ENCODE measurements around the gene FASTKD3. TPM values are rescaled to one million over a fixed set of nuclear protein-coding genes. Genes with fewer than 3 reads are reported as not detected.

FASTKD3 gene
- total RNA-seq, 1 donor from 2014 or later, result 11.1 TPM

- H3K4me3 Mint-ChIP-seq (ENCODE audit: low read depth), result no peak overlapping the region
- H3K27me3 Mint-ChIP-seq, result no peaks in the 10 kb centered on the region
- H3K36me3 Mint-ChIP-seq (ENCODE audit: insufficient read depth), result peaks cover 55% of the 10 kb centered on the region
Observed at GRCh38 chr5:7902201-7902600, 33.4 kb upstream of the FASTKD3 start.

GRCh38 chr5:7897014-7897600 is 28.3 kb upstream of the FASTKD3 start:
- no peaks in the 10 kb centered on the region for H3K4me1 Mint-ChIP-seq (ENCODE audit: low read depth)
- no peaks in the 10 kb centered on the region for H3K9me3 Mint-ChIP-seq (ENCODE audit: low read depth)
- no peak overlapping the region for H3K4me3 Mint-ChIP-seq (ENCODE audit: low read depth)
- peak; percentile 52 for TF ChIP-seq CTCF (IDR thresholded peaks at IDR 0.05; ENCODE audit: unreplicated experiment)
- no peaks in the 10 kb centered on the region for H3K27me3 Mint-ChIP-seq
- no peak for DNase-seq (ENCODE audit: low spot score, unreplicated experiment)
- H3K36me3 Mint-ChIP-seq (ENCODE audit: insufficient read depth), result peaks cover 49% of the 10 kb centered on the region
- no peak overlapping the region for H3K27ac Mint-ChIP-seq

More at GRCh38 chr5:7902201-7902600, 33.4 kb upstream of the FASTKD3 start:
- Mint-ChIP-seq H3K9me3 (ENCODE audit: low read depth) (peaks cover 4% of the 10 kb centered on the region), H3K27ac (no peak overlapping the region), H3K4me1 (ENCODE audit: low read depth) (no peaks in the 10 kb centered on the region)
- no peak for DNase-seq (ENCODE audit: low spot score, unreplicated experiment)
- no peak for TF ChIP-seq CTCF (IDR thresholded peaks at IDR 0.05; ENCODE audit: unreplicated experiment)

- no peak for TF ChIP-seq CTCF (IDR thresholded peaks at IDR 0.05; ENCODE audit: unreplicated experiment)
- peaks cover 53% of the 10 kb centered on the region for H3K36me3 Mint-ChIP-seq (ENCODE audit: insufficient read depth)
Observed at GRCh38 chr5:7894860-7895259, 26.0 kb upstream of the FASTKD3 start.

GRCh38 chr5:7894439-7894838 is 25.6 kb upstream of the FASTKD3 start:
- no peaks in the 10 kb centered on the region for H3K9me3 Mint-ChIP-seq (ENCODE audit: low read depth)
- H3K27me3 Mint-ChIP-seq, result no peaks in the 10 kb centered on the region
- peaks cover 50% of the 10 kb centered on the region for H3K36me3 Mint-ChIP-seq (ENCODE audit: insufficient read depth)
- no peaks in the 10 kb centered on the region for H3K4me1 Mint-ChIP-seq (ENCODE audit: low read depth)
- no peak for TF ChIP-seq CTCF (IDR thresholded peaks at IDR 0.05; ENCODE audit: unreplicated experiment)
- no peak overlapping the region for H3K4me3 Mint-ChIP-seq (ENCODE audit: low read depth)
- DNase-seq (ENCODE audit: low spot score, unreplicated experiment), result no peak
- H3K27ac Mint-ChIP-seq, result peak overlapping the region; percentile 7

More at GRCh38 chr5:7894860-7895259, 26.0 kb upstream of the FASTKD3 start:
- peak overlapping the region; percentile 7 for H3K27ac Mint-ChIP-seq
- no peaks in the 10 kb centered on the region for H3K4me1 Mint-ChIP-seq (ENCODE audit: low read depth)
- H3K4me3 Mint-ChIP-seq (ENCODE audit: low read depth), result no peak overlapping the region
- DNase-seq (ENCODE audit: low spot score, unreplicated experiment), result no peak
- no peaks in the 10 kb centered on the region for H3K27me3 Mint-ChIP-seq
- no peaks in the 10 kb centered on the region for H3K9me3 Mint-ChIP-seq (ENCODE audit: low read depth)

- Mint-ChIP-seq H3K27me3 (no peaks in the 10 kb centered on the region), H3K4me1 (ENCODE audit: low read depth) (no peaks in the 10 kb centered on the region), H3K4me3 (ENCODE audit: low read depth) (no peak overlapping the region), H3K36me3 (ENCODE audit: insufficient read depth) (peaks cover 37% of the 10 kb centered on the region), H3K9me3 (ENCODE audit: low read depth) (no peaks in the 10 kb centered on the region), H3K27ac (no peak overlapping the region)
- no peak for TF ChIP-seq CTCF (IDR thresholded peaks at IDR 0.05; ENCODE audit: unreplicated experiment)
- no peak for DNase-seq (ENCODE audit: low spot score, unreplicated experiment)
Observed at GRCh38 chr5:7888901-7889300, 20.1 kb upstream of the FASTKD3 start.

Data from progenitor cell of endocrine pancreas (in vitro differentiated cells).